Measurements from ENCODE around the gene DUOXA1.

DNA sequence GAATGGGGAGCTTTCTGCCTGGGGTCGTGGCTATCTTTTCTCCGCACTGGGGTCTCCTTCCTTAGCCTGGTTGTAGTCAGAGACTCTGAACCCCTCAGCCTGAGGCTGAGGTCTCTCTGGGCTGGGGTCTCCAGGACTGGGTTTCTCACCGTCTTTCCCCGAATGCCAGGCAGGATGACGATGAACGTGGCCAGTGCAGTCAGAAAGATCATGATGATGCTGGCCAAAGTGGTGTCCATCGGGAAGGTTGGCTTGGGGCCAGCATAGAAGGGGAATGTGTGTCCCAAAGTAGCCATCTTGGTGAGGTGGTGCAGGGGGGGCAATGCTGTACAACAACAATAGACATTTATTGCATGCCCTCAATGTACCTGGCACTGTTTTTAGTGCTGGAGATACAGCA, 7.0 kb downstream of the DUOXA1 start:
- TF ChIP-seq, protein P1, sequence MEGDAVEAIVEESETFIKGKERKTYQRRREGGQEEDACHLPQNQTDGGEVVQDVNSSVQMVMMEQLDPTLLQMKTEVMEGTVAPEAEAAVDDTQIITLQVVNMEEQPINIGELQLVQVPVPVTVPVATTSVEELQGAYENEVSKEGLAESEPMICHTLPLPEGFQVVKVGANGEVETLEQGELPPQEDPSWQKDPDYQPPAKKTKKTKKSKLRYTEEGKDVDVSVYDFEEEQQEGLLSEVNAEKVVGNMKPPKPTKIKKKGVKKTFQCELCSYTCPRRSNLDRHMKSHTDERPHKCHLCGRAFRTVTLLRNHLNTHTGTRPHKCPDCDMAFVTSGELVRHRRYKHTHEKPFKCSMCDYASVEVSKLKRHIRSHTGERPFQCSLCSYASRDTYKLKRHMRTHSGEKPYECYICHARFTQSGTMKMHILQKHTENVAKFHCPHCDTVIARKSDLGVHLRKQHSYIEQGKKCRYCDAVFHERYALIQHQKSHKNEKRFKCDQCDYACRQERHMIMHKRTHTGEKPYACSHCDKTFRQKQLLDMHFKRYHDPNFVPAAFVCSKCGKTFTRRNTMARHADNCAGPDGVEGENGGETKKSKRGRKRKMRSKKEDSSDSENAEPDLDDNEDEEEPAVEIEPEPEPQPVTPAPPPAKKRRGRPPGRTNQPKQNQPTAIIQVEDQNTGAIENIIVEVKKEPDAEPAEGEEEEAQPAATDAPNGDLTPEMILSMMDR (IDR thresholded peaks at IDR 0.05 in 4 of 5, conservative IDR thresholded peaks at IDR 0.05 in 1 of 5) = no peak
- no peak for TF ChIP-seq POLR2A (IDR thresholded peaks at IDR 0.05)
